GM21526 (cell line): Measurements from ENCODE around the gene SSNA1.
A peak's percentile ranks its signal among the peaks of the same experiment; 100 is the strongest.

Experiments used
- ATAC-seq: cut with Tn5 transposase; IDR thresholded peaks from one replicate; pipeline ENCODE4 v1.9.1; 2021; ENCODE audit warnings: moderate library complexity; ENCODE audit not compliant: unreplicated experiment, low FRiP score

SSNA1 gene, protein sequence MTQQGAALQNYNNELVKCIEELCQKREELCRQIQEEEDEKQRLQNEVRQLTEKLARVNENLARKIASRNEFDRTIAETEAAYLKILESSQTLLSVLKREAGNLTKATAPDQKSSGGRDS

DNA sequence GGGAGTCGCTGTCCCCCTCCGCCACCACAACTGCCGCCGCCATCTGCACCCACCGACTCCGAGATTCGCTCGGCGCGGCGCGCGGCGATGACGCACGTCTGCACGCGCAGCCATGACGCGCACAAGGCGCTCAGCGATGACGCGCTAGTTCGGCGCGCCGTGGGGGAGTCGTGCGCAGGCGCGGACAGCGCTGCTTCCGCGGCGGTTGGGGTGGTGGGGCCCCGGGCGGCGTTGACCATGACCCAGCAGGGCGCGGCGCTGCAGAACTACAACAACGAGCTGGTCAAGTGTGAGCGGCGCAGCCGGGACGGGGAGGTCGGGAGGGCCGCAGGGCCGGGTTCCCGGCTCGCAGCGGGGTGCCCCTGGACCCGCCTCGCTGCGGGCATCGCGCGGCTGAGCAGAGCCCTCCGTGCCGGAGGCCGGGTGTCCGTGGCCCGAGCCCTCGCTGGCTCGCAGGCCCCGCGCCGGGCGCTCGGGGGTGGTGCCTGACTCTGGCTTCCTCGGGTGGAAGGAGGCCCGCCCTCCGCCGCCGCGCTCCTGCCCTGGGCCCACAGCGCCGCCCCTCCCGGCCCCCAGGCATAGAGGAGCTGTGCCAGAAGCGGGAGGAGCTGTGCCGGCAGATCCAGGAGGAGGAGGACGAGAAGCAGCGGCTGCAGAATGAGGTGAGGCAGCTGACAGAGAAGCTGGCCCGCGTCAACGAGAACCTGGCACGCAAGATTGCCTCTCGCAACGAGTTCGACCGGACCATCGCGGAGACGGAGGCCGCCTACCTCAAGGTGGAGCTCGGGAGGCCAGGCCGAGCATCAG is at the start of gene SSNA1, which contains the start of gene ANAPC2:
TSS of gene SSNA1 (plus strand) at position 187 of the 807 bp plus-strand sequence. CDS start at position 238, 51 bp downstream.
TSS of gene ANAPC2 (minus strand) at position 71 of the 807 bp plus-strand sequence. CDS start at position 43, 28 bp downstream.
- peak; percentile 63 for ATAC-seq

DNA sequence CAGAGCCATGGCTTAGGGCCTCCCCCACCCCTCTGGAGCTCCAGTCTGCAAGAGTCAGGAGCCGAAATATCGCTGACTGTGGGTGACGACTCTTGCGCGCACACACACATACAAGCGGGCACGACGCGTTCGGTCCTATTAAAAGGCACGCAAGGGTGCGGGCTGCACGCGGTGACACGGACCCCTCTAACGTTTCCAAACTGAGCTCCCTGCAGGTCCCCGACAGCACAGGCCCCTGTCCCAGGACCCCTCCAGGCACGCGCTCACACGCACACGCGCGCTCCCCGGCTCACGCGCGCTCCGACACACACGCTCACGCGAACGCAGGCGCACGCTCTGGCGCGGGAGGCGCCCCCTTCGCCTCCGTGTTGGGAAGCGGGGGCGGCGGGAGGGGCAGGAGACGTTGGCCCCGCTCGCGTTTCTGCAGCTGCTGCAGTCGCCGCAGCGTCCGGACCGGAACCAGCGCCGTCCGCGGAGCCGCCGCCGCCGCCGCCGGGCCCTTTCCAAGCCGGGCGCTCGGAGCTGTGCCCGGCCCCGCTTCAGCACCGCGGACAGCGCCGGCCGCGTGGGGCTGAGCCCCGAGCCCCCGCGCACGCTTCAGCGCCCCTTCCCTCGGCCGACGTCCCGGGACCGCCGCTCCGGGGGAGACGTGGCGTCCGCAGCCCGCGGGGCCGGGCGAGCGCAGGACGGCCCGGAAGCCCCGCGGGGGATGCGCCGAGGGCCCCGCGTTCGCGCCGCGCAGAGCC is 49.6 kb upstream of the SSNA1 start, which contains the start of gene GRIN1:
TSS of gene GRIN1 (plus strand) at position 433 of the 746 bp plus-strand sequence. CDS start 333 bp downstream, outside the sequence.
- ATAC-seq: no peak

DNA sequence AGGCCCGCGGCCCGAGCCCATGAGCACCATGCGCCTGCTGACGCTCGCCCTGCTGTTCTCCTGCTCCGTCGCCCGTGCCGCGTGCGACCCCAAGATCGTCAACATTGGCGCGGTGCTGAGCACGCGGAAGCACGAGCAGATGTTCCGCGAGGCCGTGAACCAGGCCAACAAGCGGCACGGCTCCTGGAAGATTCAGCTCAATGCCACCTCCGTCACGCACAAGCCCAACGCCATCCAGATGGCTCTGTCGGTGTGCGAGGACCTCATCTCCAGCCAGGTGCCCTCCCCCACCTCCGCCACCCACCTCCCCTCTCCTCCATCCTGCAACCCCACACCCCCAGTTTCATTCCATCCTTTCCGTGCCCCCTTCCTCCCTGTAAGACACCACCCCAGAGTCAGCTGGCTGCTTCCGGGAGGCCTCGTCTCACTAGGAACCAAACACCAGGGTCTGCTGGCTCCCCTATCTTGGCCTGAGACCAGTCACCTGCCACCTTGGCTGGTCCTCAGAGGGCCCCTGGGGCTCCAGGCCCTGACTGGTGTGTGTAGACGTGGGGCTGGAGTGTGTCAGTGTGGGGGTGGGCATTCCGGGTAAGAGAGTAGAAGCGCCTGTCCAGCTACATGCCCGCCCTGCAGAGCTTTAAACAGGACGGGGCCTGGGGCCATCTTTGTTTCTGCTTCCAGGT is 48.9 kb upstream of the SSNA1 start:
- no peak for ATAC-seq

- no peak for ATAC-seq
Measured at GRCh38 chr9:137140151-137141012, 48.1 kb upstream of the SSNA1 start.

DNA sequence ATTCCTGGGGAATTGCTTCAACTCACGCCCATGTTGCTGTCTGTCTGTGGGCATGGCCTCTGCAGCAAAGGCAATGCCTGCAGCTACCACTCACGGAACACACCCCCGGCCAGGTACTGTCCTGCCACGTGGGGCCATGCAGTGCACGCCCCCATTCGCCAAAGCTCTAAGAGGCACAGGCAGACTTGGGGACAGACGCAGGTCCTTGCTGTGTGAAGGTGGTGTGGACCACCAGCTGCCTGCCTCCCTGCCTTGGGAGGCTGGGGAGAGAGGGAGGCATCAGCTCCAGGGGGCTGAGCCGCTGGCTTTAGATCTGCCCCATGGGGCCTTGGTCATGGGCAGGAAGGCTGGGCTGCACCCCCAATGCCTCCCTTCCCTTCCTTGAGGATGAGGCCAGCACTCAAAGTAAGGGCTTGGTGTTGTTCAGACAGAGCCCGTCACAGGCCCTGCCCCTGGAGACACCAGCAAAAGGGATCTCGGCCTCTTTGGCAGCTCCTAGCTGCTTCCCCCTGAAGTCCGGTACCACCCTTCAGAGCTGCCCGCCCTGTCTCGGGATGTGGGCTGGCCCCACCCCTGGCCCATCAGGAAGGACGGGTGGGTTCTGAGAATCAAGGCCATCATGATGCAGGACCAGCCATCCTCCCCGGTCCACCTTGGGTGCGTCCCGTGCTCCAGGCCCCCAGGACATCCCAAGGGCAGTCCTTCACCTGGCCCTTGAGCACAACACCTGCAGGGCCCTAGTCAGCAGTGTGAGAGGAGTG is 47.2 kb upstream of the SSNA1 start:
- ATAC-seq: no peak

DNA sequence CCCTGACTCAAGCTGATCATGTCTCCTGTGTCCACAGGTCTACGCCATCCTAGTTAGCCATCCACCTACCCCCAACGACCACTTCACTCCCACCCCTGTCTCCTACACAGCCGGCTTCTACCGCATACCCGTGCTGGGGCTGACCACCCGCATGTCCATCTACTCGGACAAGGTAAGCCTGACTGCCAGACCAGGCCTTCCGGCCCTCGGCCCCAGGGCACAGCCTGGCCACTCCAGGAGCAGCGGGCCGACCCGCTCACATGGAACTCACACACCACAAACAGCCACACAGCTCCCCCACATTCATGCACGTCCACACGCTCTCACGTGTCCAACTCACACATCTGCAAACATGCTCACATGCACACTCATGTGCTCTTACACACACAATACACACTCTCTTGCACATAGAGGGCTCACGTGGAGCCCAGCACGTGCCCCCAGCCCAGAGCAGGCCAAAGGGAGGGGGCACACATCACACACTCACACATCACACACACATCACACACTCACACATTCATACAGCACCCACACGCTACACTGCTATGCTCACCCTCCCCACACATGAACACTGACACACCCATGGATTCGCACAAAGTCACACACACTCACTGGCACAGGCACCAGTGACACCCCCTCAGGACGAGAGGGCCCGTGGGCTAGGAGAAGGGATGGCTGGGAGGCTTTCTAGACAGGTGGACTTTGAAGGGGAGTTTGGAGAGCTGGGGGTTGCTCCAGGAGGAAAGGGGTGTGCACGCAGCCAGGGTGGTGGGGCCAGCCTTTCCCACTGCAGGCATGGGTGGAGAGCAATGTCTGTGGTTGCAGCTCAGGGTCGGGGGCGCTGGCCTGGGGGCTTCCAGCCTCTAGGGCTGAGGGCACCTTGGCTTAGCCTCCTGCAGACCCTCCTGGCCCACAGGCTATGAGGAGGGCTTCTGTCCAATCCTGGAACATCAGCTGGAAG is 46.2 kb upstream of the SSNA1 start:
- no peak for ATAC-seq

DNA sequence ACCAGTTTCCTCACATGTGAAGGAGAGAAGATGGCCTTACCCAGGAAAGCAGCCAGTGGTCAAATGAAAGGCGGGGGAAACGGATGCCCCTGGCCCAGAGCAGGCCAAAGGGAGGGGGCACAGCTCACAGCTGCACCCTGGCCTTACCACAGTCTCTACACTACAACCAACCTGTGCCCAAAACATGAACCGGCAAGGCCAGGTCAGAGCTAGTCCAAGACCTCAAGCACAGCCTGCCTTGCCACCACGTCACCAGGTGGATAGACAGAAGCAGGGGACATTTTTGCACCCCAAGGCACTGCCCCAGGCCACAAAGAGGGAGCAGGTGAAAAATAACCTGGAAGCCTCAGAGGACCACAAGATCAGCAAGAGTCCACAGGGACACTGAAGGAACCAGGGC is 45.0 kb upstream of the SSNA1 start:
- no peak for ATAC-seq

DNA sequence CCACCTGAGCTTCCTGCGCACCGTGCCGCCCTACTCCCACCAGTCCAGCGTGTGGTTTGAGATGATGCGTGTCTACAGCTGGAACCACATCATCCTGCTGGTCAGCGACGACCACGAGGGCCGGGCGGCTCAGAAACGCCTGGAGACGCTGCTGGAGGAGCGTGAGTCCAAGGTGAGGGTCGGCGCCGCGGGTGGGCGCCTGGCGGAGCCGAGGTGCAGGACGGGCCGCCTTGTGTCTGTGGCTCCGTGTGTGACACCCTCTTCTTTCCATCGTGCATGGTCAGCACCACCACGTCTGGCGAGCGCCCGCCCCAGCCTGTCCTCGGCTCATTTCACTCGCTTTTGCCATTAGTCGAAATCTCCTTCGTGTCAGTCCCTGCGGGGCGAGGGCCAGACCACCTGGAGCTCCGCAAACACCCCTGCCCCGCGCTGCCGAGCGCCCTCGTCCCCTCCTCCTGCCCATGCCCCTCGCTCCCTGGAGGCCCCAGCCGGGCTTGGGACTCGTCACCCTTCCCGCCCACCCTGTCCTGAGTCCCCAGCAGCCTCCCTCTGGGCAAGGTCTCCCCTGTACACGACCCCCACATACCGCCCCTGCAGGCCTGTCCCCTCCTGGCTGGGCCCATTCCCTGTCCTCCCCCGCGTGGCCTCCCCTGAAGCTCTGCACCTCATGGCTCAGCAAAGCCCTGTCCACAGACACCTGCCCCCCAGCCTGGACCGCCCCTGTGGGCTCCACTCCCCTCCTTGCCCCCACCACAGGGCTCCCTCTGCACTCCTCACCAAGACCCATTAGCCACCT is 42.5 kb upstream of the SSNA1 start:
- no peak for ATAC-seq

- no peak for ATAC-seq
Measured at GRCh38 chr9:137146527-137146918, 42.0 kb upstream of the SSNA1 start.

DNA sequence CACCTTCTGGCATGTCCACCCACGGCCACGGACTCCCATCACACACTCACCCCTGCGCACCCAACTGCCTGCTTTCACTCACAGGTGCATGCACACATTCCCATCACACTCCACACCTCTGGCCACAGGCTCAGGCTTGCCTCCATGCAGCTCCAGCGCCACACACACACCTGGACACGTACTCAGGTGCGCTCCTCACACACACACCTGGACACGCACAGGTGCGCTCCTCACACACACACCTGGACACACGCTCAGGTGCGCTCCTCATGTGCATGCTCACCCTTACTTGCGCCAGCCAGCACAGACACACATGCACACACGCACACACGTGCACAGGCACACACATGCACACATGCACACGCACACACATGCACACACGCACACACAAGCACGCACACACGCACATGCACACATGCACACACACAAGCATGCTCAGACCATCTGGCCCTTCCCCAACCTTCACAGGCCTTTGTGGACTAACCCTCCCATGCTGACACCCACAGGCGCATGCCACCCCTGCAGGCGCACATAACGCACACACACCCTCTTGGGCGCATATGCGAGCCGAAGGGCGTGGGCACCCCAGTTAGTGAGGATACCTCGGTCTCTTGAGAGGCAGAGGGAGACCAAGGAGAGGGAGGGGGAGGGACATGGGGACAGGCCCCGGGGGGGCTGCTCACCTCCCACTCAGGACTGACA is 41.2 kb upstream of the SSNA1 start:
- ATAC-seq: no peak

- ATAC-seq: no peak
Measured at GRCh38 chr9:137147793-137148160, 40.7 kb upstream of the SSNA1 start.

DNA sequence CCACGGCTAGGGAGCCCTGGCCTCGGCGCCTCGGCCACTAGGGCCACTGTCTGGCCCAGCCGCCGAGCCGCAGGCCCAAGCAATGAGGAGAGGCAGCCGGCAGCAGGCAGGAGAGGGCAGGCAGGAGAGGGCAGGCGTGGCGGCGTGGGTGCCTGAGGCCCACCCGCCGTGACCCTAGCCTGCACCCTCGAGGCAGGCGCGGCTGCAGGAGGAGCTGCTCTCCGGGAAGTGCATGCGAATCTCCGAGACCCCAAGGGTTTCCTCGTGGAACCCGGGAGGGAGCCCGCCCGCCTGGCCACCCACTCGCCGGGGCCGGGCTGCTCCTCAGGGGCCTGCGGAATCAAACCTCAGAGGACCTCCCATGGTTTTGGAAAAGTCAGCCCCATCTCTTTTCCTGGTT is 40.2 kb upstream of the SSNA1 start:
- no peak for ATAC-seq

DNA sequence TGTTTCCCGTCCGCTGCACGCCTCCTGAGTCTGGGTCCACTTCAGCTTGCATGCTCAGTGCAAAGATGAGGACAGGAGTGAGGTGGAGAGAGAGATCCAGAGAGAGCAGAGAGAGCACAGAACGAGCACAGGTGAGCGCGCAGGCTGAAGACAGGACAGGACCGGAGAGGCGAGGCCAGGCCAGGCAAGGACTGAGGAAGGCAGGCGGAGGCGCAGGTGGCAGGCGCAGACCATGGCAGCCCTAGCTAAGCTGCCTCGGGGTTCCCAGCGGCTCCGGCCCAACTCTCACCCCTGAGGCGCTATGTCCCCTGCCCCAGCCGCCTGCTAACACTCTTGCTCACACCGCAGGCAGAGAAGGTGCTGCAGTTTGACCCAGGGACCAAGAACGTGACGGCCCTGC is 39.8 kb upstream of the SSNA1 start:
- no peak for ATAC-seq

GRCh38 chr9:137149363-137149762 is 39.1 kb upstream of the SSNA1 start:
- ATAC-seq: no peak

DNA sequence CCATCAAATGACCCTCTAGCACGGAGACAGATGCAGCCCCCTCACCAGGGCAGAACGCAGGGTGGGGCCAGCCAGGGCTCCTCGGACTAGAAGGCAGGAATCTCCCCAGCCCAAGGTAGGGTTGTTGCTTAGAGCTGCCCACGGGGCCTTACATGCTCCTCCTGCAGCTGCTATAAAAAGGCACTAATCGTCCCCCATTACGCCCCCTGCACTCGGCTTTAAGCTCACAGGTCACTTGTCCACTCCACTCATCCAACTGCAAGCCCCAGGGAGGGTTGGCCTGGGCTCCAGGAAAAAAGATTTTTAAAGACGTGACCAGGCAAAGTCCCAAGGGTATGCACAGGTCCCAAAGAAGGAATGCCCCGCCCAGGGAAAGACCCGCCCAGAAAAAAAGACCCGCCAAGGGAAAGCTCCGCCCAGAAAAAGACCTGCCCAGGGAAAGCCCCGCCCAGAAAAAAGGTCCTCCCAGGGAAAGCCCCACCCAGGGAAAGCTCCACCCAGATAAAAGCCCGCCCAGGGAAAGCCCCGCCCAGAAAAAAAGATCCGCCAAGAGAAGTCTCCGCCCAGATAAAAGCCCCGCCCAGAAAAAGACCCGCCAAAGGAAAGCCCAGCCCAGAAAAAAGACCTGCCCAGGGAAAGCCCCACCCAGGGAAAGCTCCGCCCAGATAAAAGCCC is 38.4 kb upstream of the SSNA1 start:
- ATAC-seq: no peak
